ENCODE results near the gene DOCK3.
"Not testable (repeated sequence)": the region's sequence is repeated elsewhere in the genome, so short reads cannot be mapped to it uniquely, and the experiment has no call there.

- TF ChIP-seq CTCF, POLR2A (IDR thresholded peaks at IDR 0.05): not testable (repeated sequence)
Measured at GRCh38 chr3:50932918-50933317, 258.2 kb downstream of the DOCK3 start.
